GM21717 (cell line): ENCODE data around the gene INPP5A.
"Not testable (repeated sequence)": the region's sequence is repeated elsewhere in the genome, so short reads cannot be mapped to it uniquely, and the experiment has no call there.

ENCODE experiments used
- ATAC-seq: cut with Tn5 transposase; IDR thresholded peaks from one replicate; pipeline ENCODE4 v1.9.1; 2021; ENCODE audit warnings: mild to moderate bottlenecking, moderate library complexity; ENCODE audit not compliant: unreplicated experiment

Gene INPP5A

DNA sequence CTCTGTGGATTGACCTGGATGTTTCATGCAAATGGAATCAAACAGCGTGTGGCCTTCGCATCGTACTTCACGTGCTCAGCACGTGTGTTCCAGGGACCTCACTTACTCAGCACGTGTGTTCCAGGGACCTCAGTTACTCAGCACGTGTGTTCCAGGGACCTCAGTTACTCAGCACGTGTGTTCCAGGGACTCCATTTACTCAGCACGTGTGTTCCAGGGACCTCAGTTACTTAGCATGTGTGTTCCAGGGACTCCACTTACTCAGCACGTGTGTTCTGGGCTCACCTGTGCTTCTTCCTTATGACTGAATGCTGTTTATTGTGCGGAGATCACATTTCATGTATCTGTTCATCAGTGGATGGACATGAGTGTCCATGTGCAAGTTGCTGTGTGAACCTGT lies 22.0 kb downstream of the INPP5A start:
- no peak for ATAC-seq

DNA sequence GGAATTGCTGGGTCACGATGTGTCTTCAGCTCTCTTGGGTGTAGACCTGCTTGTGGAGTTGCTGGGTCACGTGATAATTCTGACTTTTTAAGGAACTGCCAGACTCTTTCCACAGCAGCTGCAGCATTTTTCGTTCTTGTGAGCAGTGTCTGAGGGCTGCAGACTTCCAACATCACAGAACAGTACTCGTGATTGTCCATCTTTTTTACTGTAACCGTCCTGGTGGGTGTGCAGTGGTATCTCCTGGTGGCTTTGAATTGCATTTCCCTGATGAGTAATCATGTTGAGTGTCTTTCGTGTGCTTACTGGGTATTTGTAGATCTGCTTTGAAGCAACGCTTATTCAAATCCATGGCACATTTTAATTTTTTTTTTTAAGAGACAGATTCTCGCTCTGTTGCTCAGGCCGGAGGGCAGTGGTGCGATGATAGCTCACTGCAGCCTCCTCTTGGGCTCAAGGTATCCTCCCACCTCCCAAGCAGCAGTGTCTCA lies 22.7 kb downstream of the INPP5A start:
- no peak for ATAC-seq

DNA sequence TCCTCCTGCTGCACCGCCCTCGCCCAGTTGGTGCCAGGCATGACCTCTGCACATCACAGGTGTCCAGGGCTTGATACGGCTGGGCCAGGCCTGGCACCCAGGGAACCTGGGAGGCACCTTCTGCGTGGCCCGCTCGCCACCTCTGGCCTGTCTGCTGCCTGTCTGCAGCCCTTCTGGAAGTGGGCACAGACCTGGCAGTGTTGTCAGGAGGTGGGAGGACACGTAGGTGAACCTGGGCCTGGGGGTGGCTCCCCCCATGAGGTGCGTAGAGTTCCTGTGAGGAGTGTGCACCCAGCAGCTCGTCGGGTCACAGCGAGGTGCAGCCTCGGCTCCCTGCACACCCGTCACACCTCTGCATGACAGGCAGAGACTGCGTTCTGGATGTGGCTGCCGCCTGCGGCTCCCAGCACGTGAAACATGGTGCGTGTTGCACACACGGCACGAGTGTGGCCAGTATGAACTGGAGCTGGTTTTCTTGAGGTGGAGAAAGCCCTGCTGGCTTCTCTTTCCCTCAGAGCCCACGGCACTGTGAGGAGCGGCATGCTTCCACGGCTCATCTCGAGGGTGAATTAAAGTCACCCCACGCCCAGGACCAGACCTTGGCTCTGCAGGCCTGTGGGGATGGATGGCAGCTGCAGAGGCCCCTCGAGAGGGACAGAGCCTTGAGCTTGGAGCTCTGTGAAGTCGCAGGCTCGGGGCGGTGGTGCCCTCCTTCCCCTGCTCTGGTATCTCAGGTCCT lies 24.8 kb downstream of the INPP5A start:
- no peak for ATAC-seq

GRCh38 chr10:132562916-132563456 lies 25.4 kb downstream of the INPP5A start:
- no peak for ATAC-seq

GRCh38 chr10:132563485-132564248 lies 26.1 kb downstream of the INPP5A start:
- peak; percentile 65 for ATAC-seq

- ATAC-seq = no peak
Measured at GRCh38 chr10:132564249-132564605, 26.6 kb downstream of the INPP5A start.

DNA sequence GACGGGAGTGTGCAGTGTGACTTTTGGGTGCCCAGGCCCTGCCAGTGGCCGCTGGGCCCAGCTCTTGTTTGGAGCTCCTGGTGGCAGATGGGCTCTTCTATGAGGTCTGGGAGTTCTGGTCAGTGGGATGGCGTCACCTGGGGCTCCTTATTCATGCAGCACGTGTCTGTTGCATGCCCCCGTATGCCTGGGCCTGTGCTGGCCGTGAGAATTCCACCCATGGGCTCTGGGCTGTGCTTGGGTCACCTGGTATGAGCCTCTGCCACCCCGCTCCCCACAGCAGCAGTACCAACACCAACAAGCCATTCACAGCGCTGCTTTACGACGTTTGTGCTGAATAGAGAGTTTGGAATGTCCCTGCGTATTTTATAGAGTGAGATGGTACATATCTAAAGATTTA lies 27.1 kb downstream of the INPP5A start:
- ATAC-seq = no peak

- no peak for ATAC-seq
Measured at GRCh38 chr10:132565516-132566209, 28.1 kb downstream of the INPP5A start.

DNA sequence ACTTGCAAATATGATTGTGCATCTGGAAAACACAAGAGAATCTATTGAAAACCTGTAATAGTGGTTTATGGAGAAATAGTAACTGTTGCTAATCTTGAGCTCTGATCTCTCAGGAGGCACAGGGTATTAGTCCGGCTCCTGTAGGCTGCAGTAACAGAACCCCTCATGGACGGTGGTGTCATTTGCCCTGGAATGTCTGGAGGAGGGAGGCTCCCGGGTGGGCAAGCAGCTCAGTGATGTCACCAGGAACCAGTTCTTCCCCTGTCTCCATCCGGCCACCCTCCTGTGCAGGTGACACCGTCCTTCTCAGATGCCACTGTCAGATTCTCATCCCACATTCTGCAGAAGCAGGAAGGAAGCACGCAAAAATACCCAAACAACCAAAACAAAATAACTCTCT lies 29.3 kb downstream of the INPP5A start:
- ATAC-seq = no peak

- ATAC-seq = no peak
Measured at GRCh38 chr10:132570265-132570664, 32.7 kb downstream of the INPP5A start.

DNA sequence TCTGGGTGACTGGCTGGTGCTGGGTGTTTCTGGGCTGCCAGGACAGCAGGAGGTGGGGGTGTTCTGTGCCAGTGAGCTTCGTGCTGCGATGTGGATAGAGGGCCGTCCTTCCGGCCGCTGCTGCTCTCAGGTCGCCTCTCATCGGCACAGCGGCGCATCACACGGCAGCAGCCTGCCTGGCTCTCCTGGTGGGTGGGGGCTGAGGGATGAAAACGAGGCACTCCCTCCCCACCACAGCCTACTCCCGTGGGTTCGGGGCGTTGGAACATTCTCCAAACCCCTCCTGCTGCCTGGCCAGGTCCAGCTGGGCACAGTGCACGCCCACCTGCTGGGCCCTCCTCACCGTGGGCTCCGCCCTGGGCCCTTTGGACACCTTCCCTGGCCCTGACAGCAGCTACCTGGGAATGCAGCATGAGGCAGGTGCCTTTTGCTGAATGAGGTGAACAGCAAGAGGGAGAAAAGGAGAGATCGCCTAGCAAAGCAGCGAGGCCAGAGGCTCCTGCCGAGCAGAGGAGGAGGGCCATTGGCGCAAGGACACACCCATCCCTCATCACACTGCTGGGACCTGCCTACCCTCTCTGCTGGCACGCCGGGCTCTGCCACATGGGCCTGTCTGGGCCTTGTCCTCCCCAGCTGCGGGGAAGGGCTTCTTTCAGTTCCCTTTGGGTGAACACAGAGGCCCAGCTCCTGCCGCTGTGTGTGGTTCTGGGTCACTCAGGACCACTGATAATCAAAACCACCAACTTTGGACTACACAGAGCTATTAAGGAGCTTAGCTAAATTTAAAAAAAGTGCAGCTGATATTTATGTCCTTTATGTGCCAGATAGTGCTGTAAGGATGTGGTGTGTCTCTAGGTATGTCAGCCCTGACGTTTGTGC lies 33.4 kb downstream of the INPP5A start:
- peak; percentile 46 for ATAC-seq

DNA sequence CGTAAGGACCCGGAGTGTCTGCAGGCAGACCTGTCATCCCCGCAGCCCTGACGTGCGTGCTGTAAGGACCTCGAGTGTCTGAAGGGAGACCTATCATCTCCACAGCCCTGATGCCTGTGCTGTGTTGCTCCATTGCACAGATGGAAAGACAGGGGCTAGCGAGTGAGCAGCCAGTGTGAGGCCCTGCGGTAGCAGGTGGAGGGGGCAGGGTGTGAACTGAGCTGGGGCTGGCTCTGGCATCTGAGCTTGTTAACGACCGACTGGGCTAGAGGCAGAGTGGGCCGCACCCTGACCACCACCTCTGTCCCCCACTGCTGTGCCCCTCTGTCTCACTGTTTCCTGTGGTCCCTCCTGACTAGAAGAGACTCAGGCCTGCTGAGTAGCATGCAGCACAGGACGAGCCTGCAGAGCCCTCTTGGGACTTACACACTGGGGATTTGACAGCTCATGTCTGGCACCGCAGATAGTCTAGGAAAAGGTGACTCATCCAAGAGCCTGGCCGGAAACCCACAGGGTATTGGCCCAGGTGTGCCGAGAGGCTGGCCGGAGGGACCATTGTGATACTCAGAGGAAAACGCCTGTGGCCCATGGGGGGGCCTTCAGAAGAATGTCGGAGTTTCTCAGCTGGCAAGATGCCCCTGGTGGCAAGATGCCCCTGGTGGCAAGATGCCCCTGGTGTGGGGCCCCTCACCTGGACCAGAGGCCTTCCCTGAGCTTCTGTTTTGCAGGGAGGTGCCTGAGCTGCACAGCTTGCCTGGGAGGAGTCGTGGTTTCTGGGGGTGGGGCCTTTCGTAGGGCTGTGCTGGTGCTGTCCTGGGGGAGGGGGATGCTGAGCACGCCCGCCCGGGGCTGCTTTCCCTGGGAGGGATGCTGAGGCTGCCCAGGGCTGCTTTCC lies 34.3 kb downstream of the INPP5A start:
- peak; percentile 78 for ATAC-seq

- ATAC-seq = peak; percentile 1
Measured at GRCh38 chr10:132572545-132572937, 35.0 kb downstream of the INPP5A start.

DNA sequence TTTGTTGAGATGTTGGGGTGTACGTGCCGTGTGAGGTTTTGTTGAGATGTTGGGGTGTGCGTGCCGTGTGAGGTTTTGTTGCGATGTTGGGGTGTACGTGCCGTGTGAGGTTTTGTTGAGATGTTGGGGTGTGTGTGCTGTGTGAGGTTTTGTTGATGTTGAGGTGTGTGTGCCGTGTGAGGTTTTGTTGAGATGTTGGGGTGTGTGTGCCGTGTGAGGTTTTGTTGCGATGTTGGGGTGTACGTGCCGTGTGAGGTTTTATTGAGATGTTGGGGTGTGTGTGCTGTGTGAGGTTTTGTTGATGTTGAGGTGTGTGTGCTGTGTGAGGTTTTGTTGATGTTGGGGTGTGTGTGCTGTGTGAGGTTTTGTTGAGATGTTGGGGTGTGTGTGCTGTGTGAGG lies 35.4 kb downstream of the INPP5A start:
- ATAC-seq = not testable (repeated sequence)

DNA sequence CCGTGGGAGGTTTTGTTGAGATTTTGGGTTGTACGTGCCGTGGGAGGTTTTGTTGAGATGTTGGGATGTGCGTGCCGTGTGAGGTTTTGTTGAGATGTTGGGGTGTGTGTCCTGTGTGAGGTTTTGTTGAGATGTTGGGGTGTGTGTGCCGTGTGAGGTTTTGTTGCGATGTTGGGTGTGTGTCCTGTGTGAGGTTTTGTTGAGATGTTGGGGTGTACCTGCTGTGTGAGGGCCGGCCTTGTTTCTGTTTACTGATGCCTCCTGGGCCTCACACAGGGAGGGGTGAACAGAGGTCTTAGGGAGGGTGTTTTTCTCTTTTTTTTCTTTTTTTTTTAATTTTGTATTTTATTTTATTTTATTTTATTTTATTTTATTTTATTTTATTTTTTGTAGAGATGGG lies 36.7 kb downstream of the INPP5A start:
- no peak for ATAC-seq

DNA sequence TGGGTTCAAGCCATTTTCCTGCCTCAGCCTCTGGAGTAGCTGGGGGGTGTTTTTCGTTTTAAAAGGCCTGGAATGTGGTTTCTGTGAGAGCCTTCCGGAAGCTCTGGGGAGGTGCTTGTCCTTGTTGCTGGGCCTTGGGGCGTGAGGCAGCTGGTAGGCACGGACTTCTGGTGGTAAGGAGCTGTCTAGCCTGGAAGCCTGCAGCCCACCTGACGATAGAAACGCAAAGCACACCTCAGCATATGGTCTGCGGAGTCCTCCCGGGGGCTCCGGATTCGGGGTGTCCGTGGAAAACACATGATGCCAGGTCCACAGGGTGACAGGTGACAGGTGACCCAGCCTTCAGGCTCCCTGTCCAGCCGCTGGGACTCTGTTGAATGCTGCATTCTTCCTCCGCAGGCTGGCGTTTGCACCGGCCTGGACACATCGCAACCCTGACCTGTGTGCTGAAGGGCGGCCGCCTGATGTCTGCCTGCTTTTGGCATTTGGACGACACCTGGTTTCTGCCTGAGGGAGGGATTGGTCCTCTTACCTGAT lies 37.3 kb downstream of the INPP5A start:
- no peak for ATAC-seq

DNA sequence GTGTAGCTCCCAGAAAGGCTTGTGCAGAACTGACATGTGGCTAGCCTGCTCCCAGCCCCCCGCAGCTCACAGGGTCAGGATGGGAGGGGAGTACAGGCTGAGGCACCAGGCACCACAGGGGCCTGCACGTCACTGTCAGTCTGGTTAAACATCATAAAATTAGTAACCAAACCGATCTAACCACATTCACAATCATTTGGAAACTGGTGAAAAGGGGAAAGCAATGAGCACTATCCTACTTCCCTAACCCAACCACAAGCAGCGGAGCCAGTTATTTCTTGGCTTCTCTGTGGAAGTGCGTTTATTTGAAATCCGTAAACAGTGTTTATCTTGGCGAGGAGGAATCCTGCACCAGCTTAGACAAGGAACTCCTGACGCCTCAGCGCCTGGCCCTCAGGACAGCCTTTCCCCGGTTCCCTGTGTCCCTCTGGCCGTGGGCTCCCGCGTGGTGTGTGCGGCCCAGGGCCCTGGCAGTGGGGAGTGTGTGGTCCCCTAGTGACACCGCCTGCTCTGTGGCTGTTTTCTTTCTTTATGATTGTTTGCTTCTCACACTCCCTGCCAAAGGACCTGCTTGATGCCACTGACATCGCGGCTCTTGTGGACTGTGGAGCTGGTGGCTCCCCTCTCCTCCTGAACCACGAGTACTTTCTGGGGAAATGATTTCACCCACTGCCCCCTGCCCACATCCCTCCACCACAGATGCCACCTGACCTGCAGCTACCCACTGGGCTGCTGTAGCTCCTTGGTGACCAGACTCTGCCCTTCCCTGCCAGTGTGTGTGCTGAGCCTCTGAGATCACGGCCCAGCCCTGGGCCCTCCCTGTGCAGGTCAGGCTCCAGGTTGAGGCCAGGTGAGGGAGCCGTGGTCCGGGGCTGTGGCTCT lies 38.0 kb downstream of the INPP5A start:
- peak; percentile 25 for ATAC-seq

- no peak for ATAC-seq
Measured at GRCh38 chr10:132576671-132577349, 39.2 kb downstream of the INPP5A start.
